ENCODE results near the gene CYP17A1. TPM values are rescaled to one million over a fixed set of nuclear protein-coding genes. Genes with fewer than 3 reads are reported as not detected.

The CYP17A1 gene
- polyA plus RNA-seq, 1 experiment: not detected

DNA sequence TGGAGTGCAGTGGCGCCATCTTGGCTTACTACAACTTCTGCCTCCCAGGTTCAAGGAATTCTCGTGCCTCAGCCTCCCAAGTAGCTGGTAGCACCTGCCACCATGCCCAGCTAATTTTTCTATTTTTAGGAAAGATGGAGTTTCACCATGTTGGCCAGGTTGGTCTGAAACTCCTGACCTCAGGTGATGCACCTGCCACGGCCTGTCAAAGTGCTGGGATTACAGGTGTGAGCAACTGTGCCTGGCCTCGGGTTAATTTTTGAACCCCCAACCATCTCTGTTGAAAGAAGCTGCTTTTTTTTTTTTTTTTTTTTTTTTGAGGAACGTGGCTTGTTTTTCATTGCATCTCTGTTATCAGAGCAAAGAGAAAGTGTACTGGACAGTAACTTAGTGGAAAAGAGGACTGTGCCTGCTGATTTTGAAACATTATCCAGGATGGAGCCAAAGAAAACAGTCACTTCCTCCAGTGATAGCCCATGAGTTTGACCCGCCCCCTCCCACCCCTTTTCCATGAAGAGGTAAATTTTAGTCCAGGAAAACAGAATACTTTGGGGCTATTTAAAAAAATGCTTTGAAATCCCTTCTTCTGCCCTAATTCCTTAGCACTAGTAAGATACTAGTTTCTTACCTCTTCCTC lies 55.2 kb downstream of the CYP17A1 start:
- ChIA-PET CTCF (interaction anchor here (0.6 to 1.0 kb wide), 2 partner anchors 24 to 30 kb away, joined by 3 to 8 read pairs; no protein-coding TSS in a partner anchor), POLR2A (interaction anchor here (0.6 kb wide), 2 partner anchors 27 to 62 kb away, joined by 5 to 6 read pairs; no protein-coding TSS in a partner anchor)
- no peak overlapping the region for H3K4me3 ChIP-seq (ENCODE audit: low read depth, low read length)
- DNase-seq (ENCODE audit: low read depth, low spot score): no peak
- TF ChIP-seq, protein P1, sequence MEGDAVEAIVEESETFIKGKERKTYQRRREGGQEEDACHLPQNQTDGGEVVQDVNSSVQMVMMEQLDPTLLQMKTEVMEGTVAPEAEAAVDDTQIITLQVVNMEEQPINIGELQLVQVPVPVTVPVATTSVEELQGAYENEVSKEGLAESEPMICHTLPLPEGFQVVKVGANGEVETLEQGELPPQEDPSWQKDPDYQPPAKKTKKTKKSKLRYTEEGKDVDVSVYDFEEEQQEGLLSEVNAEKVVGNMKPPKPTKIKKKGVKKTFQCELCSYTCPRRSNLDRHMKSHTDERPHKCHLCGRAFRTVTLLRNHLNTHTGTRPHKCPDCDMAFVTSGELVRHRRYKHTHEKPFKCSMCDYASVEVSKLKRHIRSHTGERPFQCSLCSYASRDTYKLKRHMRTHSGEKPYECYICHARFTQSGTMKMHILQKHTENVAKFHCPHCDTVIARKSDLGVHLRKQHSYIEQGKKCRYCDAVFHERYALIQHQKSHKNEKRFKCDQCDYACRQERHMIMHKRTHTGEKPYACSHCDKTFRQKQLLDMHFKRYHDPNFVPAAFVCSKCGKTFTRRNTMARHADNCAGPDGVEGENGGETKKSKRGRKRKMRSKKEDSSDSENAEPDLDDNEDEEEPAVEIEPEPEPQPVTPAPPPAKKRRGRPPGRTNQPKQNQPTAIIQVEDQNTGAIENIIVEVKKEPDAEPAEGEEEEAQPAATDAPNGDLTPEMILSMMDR (IDR thresholded peaks at IDR 0.05; ENCODE audit: low read depth, low read length): no peak
- peaks cover 2% of the 10 kb centered on the region for H3K27me3 ChIP-seq (ENCODE audit: control insufficient read depth, insufficient read depth, low read length)
- H3K9me3 ChIP-seq (ENCODE audit: control insufficient read depth, insufficient read depth, low read length): no peaks in the 10 kb centered on the region
- no peak overlapping the region for H3K27ac ChIP-seq (ENCODE audit: low read depth, low read length)

DNA sequence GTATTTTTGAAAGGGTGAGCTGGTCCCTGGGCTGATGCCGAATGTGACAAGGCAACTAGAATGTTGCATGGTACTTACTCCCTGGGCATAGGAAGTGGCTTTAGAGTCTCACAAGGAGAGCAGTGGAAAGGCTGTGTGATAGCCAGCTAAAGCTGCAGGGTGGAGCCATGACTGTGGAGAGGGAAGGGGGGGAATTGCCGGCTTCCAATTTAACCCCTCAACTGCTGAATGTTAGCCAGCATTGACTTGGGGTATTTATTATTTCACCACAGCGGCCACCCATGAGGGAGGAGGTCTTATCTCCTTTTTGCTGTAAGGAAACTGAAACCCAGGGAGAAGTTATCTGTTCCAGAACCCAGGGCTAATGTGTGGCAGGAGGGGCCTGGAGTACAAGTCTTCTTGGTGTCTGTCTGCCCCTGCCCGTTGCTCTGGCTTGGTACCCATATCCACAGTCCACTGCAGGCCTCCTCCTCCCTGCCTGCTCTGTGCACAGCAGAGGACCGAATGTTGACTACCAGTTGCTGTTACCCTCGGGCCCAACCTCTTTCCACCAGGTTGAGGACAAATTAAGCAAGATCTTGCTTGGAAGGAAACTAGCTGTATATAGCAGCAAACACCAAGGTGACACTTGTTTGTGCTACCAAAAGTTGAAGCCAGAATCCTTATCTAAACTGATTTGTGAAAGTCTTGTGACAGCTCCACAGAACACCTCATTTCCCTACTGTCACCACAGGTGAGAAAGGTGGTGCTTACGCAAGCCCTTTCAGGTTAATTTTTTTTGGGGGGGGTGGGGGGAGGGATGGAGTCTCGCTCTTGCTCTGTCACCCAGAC lies 55.9 kb downstream of the CYP17A1 start:
- H3K27me3 ChIP-seq (ENCODE audit: control insufficient read depth, insufficient read depth, low read length): peaks cover 2% of the 10 kb centered on the region
- no peak overlapping the region for H3K27ac ChIP-seq (ENCODE audit: low read depth, low read length)
- ChIA-PET POLR2A (interaction anchor here (0.6 kb wide), 2 partner anchors 26 to 61 kb away, joined by 5 to 6 read pairs; no protein-coding TSS in a partner anchor), CTCF (interaction anchor here (0.6 to 1.0 kb wide), 2 partner anchors 24 to 29 kb away, joined by 3 to 8 read pairs; no protein-coding TSS in a partner anchor)
- no peak for DNase-seq (ENCODE audit: low read depth, low spot score)
- no peaks in the 10 kb centered on the region for H3K9me3 ChIP-seq (ENCODE audit: control insufficient read depth, insufficient read depth, low read length)
- TF ChIP-seq, protein P1 (IDR thresholded peaks at IDR 0.05; ENCODE audit: low read depth, low read length): no peak
- no peak overlapping the region for H3K4me3 ChIP-seq (ENCODE audit: low read depth, low read length)

Small RNA genes within 50 kb of the gene (small RNA-seq; reads per million reads assigned to genes)
- gene AS3MT (ENCODE audit: insufficient read length, low read depth): not detected
- not detected for gene RF00026 (ENCODE audit: insufficient read length, low read depth)
- not detected for gene RNU6-1231P (ENCODE audit: insufficient read length, low read depth)

Other genes with a start within 250 kb of the CYP17A1 start
- gene TRIM8, start 192.9 kb downstream of the CYP17A1 start, polyA plus RNA-seq (2011; rRNA removed): 66.8 and 80.9 TPM in 2 replicates
- 16.5 and 19.2 TPM in 2 replicates for gene ARL3, start 123.0 kb downstream of the CYP17A1 start, polyA plus RNA-seq (2011; rRNA removed)
- gene SFXN2, start 122.8 kb downstream of the CYP17A1 start, polyA plus RNA-seq (2011; rRNA removed): 6.5 and 7.2 TPM in 2 replicates
- 27.6 and 28.1 TPM in 2 replicates for gene WBP1L, start 93.5 kb downstream of the CYP17A1 start, polyA plus RNA-seq (2011; rRNA removed)
- 21.0 and 31.1 TPM in 2 replicates for gene BORCS7, start 16.8 kb upstream of the CYP17A1 start, polyA plus RNA-seq (2011; rRNA removed)
- gene AS3MT, start 32.1 kb upstream of the CYP17A1 start, polyA plus RNA-seq (2011; rRNA removed): 4.0 and 6.7 TPM in 2 replicates
- 5.2 and 5.8 TPM in 2 replicates for gene CNNM2, start 80.9 kb upstream of the CYP17A1 start, polyA plus RNA-seq (2011; rRNA removed)